NCI-H226 (cell line): ENCODE results near the gene ARHGAP40.

Experiments
- DNase-seq: peaks from one replicate; pipeline ENCODE4 v3.0.0-alpha.2; 2015

The ARHGAP40 gene

DNA sequence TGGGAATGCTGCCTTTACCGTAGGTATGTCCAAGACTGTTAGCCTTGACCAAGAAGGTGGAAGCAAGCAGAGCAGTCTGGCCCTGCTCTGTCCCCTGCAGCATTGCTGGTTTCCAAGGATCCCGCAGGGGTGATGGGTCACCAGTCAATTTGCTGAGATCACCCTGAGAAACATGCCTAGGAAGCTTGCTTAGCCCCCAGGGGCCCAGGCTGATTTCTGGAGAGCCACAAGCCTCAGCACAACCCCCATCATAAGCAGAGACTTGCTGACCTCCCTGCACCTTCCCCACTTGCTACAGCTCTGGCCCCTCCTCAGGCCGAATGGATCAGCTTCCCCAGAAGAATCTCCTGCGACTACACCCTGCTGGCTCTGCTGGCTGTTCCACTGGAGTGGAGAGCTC lies 21.5 kb downstream of the ARHGAP40 start:
- no peak for DNase-seq

DNA sequence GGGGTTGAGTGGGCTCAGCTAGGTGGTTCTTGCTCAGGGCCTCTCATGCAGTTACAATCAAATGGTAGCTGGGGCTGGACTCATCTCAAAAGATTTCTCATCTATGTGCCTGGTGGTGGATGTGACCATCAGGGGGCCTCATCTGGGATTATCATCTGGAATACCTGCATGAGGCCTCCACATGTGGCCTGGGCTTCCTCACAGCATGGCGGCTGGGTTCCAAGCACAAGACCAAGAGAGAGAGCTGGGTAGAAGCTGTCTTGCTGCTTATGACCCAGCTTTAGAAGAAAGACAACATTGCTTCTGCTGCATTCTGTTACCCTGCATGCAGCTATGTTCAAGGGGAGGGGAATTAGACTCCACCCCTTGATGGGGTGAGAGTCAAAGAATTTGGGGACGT lies 22.5 kb downstream of the ARHGAP40 start:
- DNase-seq: no peak

DNA sequence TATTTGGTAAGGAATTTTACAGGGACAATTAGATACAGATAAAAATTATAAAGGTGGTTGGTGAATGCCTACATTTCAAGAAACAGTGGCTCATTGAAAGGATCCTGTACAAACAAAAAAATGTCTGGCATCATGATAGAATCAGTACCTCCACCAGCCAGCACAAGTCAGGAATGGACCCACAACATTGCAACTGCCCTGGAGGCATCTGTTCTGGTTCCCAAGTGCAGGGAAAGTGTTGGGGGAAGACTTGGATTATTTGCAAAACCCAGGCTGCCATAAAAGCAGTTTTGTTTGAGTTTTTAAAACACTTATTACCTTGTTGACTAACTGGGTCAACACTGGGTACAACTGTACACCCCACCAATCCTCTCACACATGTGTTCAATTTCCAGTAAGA lies 24.3 kb downstream of the ARHGAP40 start:
- no peak for DNase-seq

DNA sequence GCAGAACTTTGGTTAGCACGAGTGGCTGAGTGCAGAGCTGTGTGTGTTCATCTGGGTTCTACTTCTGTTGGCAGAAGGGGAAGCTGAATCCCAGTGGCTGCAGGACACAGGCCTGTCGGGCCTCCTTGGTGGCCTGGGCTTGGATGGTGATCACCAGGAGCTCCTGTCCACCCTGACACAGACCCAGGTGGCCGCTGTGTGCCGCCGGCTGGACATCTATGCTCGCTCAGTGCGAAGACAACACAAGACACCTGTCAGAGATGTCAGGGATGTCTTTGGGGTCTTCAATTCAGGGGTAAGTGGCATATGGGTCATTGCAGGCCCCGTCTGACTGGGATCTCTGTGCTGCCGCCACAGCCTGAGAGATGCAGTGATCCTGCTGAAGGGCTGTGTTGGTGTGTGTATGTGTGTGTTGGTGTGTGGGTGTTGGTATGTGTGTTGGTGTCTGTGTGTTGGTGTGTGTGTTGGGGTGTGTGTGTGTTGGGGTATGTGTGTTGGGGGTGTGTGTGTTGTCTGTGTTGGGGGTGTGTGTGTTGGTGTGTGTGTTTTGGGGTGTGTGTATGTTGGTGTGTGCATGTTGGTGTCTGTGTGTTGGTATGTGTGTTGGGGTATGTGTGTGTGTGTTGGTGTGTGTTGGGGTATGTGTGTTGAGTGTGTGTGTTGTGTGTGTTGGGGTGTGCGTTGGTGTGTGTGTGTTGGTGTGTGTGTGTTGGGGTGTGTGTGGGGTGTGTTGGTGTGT lies 25.5 kb downstream of the ARHGAP40 start:
- no peak for DNase-seq

DNA sequence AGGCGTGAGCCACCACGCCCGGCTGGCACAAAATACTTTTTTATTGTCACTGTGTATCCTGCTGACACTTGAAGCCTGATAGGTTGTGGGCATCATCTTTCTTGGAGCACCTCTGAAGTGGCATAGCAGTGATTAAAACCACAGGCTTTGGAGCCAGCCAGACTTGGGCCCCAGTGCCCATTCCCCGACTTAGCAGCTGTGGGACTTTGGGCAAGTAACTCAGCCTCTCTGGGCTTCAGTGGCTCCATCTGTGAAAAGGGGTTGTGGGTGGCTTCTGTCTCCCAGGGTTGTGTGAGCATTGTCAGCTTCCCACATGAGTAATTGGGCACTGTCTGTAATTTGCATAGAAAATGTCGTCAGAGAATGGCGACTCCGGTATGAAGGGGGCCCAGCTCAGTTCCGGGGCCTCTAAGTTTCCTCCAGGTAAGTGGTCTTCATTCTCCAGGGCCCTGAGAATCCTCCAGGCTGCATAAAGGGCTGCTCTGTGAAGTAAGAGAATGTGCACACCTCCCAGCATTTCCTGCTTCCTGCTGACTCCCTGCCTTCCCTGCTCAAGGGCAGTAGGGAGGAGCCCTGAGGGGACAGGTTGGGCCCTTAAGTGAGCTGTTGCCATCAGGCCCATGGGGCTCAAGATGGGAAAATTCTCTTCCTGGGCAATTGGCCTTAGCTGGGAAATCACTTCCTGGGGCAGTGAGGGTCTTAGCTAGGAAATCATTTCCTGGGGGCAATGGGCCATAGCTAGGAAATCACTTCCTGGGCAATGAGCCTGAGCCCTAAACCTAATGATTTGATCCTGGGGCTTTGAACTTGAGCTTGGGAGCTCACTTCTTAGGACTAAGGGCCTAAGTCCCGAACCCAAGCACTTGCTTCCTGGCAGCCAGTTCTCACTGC lies 27.2 kb downstream of the ARHGAP40 start:
- DNase-seq: no peak

DNA sequence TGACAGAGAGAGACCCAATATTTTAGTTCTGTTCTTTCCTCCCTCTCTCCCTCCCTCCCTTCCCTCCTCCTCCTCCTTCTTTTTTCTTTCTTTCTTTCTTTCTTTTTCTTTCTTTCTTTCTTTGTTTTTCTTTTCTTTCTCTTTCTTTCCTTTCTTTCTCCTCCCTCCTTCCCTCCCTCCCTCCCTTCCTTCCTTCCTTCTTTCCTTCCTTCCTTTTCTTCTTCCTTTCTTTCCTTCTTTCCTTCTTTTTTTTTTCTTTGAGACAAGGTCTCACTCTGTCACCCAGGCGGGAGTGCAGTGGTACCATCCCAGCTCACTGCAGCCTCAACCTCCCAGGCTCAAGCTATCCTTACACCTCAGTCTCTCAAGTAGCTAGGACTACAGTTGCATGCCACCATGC lies 28.4 kb downstream of the ARHGAP40 start:
- DNase-seq: no peak

DNA sequence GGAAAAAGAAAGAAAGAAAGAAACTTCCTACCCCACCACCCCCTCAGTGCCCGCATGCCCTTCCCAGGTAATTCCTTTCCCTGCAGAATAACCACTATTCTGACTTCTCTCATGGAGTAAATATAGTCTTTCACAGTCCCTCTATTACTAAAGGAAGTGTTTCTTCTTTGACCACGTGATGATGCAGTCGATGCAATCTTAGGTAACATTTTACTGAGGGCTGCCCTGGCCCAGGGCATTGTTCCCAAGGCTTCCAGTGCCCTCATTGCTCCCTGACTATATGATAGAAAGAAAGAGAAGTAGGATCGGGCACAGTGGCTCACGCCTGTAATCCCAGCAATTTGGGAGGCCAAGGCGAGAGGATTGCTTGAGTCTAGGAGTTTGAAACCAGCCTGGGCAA lies 29.1 kb downstream of the ARHGAP40 start:
- no peak for DNase-seq

DNA sequence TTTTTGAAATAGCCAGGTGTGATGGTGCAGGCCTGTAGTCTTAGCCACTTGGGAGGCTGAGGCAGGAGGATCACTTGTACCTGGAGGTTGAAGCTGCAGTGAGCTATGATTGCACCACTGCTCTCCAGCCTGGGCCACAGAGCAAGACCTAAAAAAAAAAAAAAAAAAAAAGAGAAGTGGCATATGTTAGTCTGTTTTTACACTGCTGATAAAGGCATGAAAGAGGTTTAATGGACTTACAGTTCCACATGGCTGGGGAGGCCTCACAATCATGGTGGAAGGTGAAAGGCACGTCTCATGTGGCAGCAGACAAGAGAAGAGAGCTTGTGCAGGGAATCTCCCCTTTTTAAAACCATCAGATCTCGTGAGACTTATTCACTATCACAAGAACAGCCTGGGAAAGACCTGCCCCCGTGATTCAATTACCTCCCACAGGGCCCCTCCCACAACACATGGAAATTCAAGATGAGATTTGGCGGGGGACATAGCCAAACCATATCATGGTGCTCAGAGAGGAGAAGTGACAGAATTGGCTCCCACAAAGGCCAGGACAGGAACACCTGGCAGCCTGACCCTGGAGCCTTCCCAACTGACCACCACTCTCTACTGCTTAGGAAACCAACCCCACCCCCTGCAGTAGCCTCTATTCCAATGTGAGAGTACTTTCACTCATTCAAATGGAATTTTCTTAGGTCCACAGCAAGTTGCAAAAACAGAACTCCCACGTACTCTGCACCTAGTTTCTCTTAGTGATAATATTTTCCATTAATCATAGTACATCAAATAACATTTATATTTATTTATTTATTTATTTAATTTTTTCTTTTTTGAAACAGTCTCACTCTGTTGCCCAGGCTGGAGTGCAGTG lies 29.8 kb downstream of the ARHGAP40 start:
- DNase-seq: peak; percentile 84

DNA sequence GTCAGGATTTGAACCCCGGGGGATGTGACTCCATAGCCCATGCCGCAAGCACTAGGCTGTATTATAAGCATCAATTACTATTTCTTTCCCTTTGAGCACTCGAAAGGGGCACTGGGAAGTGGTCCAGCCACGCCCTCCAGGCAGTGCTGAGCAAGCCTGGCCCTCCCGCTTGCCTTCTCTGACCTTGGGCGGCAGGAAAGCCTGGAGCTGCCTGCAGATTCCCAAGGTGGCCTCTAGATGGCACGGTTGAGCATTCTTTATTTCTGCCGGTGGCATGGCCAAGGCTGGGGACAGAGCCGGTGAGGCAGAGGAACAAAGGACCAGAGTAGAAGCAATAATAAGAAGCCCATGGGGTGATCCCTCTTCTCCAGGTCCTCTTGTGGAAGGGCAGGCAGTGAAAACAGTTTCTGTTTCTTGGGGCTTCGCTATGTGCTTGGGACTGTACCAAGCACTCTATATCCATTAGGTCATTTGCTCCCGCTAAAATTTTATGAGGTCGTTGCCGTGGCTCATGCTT lies 32.0 kb downstream of the ARHGAP40 start:
- DNase-seq: peak; percentile 56

DNA sequence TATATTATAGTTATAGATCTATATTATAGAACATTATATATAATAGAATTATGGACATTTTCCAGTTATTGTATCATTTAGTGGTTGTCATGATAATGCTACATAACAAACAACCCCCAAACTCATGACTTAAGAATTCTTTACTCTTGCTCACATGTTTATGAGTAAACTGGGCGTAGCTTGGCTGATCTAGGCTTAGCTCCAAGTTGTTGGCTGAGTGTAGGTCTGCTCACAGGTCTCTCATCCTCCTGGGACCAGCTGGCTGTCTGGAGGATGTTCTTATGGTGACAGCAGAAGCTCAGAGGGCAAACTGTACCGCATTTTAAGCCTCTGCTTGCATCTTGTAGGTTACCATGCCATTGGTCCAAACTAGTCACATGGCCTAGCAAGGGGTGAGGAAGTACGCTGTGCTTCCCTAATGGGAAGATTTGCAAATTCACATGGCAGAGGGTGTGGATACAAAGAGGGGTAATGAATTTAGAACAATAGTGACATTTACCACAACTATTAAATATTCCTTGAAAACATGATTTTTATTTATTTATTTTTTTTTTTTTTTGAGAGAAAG lies 34.2 kb downstream of the ARHGAP40 start:
- peak; percentile 27 for DNase-seq

DNA sequence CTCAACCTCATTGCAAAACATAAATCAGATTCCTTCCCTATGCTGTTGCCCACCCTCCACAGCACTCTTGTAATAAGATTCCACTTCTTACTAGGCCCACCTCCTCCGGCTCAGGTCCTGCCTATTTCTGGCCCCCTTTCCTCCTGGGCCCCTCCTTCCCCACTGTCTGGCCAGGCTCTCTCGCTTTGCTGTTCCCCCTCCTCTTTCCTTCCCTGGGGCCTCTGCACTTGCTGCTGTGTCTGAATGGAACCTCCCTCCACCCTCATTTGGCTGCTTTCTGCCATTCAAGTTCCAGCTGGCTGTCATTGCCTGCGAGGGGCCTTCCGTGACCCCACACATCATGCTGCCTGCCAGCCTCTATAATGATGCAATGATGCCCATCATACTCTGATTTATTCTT lies 38.9 kb downstream of the ARHGAP40 start:
- no peak for DNase-seq

DNA sequence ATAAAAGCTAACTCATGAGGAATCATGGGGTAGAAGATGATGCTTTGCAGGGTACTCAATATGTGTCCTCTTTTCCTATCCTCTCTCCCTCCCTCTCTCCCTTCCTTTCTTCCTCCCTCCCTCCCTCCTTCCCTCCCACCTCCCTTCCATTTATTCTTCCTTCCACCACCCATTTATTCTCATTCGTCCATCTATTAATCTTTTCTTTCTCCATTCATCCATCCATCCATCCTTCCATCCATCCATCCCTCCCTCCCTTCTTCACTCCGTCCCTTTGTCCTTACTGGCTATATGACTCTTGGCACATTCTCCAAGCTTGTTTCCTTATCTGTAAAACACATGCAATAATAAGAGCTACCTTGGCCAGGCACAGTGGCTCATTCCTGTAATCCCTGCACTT lies 40.9 kb downstream of the ARHGAP40 start:
- DNase-seq: no peak

DNA sequence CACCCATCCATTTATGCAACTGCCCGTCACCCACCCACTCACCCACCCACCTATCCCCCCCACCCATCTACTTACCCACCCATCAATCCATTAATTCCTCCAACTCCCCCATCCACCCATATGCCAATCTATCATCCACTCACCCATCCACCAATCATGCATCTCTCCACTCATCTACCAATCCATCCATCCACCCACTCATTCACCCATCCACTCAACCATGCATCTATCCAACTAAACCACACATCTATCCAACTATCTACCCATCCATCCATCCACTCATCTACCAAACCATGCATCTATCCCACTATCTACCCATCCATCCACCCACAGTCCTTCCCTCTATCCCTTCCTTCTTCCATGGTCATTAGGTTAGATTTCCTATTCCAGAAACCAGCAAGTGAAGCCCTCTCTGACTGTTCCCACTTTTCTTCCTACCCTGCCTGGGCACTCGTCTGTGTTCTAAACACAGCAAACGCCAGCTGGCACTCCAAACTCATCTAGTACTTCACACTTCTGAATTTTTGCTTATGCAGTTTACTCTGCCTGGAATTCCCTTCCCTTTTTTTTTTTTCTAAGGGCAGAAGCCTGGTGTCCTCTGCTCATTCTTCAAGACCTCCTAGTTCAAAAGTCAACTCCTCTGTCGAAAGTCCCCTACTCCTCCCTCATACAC lies 43.1 kb downstream of the ARHGAP40 start:
- DNase-seq: no peak

DNA sequence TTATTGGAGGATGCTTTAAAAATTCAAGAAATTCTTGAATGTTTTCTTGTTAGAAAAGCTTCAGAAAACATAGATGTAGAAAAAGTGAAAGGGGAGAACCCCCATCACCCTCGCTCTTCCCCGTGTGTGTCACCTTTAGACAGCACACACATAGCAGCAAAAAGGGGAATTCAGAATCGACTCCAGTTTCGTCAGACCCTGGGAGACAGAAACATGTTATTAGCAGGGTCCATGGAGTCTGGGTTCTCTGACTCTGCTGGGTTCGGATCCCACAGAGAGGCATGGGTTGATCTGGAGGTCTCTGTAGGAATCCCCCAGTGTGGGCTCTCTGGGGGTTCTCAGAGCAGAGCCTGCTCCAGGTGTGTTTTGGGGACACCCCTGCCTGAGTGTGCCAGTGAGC lies 43.7 kb downstream of the ARHGAP40 start:
- no peak for DNase-seq

DNA sequence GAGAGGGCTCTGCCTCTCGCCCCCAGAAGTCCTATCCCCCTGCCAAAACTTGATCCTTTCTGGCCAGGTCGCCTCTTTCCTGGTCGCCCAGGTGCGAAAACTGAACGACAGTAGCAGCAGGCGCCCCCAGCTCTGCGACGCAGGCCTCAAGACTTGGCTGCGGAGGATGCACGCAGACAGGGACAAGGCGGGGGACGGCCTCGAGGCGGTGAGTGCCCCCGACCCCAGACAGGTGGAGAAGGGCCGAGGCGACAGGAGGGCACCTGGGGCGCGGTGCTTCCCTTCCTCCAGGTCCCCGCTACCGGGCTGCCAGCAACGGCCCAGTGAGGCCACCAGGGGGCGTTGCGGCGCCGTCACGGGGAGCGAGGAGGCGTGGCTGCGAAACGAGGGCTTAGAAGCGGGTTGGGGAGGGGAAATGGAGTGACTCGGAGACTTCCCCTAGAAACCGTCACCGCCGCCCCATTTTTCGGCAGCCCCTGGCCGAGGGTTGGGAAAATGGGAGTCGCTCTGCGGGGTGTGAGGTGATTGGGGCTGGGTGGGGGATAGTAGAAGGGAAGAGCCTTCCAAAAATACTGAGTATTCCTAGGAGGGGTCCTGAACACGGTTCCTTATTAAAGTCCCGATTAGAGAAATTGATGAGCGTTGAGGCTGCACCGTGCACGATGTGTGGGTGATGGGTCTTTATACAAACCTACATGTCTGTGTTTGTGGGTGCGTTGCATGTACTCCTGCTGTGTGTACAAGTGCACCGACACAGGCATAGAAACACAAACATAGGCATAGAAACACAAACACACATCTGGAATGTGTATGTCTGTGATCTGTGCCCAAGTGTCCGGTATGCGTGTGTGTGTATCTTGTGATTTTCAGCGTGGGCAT lies 44.6 kb downstream of the ARHGAP40 start:
- peak; percentile 45 for DNase-seq

DNA sequence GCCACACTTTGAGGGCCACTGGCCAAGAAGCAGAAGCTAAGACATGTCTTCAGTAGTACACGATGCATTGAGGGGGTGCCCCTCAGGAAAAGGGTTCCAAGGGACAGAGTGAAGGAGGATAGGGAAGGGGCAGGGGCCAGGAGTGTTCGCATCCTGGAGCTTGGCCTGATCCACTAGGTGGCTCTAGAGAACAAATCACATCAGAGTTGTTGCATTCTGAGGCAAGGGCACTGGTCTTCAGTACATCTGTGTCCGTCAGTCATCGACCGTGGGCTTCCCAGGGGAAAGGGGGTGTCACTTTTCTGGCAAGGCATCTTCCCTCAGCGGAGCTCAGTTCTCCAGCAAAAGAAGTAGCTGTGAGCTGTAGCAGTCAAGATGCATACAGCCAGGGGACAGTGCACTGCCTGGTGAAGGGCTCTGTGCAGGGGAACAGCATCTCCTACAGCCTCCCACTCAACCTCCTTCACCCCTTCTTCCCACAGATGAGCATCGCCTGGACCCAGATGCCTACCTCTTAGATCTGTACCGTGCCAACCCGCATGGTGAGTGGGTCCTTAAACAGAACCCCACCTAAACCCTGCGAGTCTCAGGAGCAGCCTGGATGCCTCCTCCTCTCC lies 47.8 kb downstream of the ARHGAP40 start:
- DNase-seq: no peak

DNA sequence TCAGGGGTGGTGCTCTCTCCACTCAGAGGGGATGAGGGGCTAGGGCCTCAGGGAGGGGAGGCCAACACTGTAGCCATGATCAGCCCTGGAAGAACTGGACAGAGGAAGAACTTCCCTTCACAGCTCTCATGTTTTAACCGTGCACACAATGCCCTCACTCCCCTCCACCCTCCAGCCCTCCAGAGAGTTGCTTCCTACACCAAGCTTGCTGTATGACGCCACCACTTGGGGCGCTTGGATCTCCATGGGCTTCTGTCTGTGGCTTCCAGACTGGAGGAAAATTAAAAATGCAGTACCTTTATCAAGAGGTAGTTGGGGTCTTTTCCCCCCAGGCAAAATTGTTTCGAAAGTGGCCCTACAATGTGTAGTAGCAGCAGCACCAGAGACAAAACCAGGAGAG lies 48.4 kb downstream of the ARHGAP40 start:
- no peak for DNase-seq

DNA sequence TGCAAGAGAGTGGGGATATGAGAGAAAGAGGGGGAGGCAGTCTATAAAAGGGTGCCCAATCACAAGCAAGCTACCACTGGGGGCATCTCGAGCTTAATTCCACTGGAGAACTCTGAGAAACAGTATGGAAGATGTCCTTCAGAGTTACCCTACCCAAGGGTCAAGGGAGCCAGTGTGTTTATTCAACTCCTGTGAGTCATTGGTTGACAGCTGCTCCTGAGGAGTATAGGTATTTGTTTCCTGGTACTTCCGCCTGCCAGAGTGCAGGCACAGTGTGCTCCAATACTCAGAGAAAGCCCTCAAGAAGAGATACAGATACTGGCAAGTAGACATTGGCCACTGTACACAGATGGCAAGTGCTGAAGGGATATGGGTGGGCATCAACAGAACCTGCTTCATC lies 49.5 kb downstream of the ARHGAP40 start:
- DNase-seq: no peak

DNA sequence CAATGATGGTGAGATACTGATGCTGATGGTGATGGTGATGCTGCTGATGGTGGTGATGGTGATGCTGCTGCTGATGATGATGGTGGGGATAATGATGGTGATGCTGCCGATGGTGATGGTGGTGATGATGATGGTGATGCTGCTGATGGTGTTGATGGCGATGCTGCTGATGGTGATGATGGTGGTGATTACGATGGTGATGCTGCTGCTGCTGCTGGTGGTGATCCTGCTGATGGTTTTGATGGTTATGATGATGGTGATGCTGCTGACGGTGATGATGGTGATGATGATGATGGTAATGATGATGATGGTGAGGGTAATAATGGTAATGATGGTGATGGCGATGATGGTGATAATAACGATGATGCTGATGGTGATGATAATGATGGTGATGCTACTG lies 50.0 kb downstream of the ARHGAP40 start:
- no peak for DNase-seq

DNA sequence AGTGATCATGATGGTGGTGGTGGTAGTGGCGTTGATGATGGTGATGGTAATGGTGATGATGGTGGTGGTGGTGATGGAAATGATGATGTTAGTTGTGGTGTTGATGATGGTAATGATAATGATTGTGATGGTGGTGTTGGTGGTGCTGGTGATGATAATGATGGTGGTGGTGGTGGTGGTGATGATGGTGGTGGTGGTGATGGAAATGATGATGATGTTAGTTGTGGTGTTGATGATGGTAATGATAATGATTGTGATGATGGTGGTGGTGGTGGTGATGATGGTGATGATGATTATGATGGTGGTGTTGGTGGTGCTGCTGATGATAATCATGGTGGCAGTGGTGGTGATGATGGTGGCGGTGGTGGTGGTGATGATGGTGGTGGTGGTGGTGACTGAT lies 51.4 kb downstream of the ARHGAP40 start:
- DNase-seq: no peak

DNA sequence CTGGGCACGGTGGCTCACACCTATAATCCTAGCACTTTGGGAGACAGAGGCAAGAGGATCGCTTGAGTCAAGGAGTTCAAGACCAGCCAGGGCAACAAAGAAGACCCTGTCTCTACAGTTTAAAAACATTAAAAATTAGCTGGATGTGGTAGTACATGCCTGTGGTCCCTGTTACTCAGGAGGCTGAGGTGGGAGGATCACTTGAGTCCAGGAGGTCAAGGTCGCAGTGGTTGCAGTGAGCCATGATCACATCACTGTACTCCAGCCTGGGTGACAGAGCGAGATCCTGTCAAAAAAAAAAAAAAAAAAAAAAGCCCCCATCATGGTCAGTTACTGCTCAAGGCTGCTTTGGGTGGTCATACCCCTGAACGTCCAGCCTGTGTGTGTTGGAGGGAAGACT lies 55.8 kb downstream of the ARHGAP40 start:
- no peak for DNase-seq
